ENCODE data around the gene TFR2.

Gene TFR2

GRCh38 chr7:100683659-100684533, 42.5 kb upstream of the TFR2 start:
- no peaks in the 10 kb centered on the region for H3K9me3 ChIP-seq (ENCODE audit: control insufficient read depth in 1 of 2, low read length in 2 of 2)
- H3K27me3 ChIP-seq (ENCODE audit: low read depth, low read length): no peaks in the 10 kb centered on the region
- peaks cover 20 to 86% of the 10 kb centered on the region in 2 donors for H3K36me3 ChIP-seq (ENCODE audit: control insufficient read depth in 1 of 2, insufficient read depth in 2 of 2, low read length in 2 of 2)
- H3K4me3 ChIP-seq (ENCODE audit: low read depth in 1 of 2, low read length in 2 of 2): no peak overlapping the region
- H3K4me1 ChIP-seq (ENCODE audit: control insufficient read depth in 1 of 2, insufficient read depth in 2 of 2, low read length in 2 of 2): peaks cover 0 to 13% of the 10 kb centered on the region in 2 donors
- H3K27ac ChIP-seq (ENCODE audit: low read length): no peak overlapping the region

DNA sequence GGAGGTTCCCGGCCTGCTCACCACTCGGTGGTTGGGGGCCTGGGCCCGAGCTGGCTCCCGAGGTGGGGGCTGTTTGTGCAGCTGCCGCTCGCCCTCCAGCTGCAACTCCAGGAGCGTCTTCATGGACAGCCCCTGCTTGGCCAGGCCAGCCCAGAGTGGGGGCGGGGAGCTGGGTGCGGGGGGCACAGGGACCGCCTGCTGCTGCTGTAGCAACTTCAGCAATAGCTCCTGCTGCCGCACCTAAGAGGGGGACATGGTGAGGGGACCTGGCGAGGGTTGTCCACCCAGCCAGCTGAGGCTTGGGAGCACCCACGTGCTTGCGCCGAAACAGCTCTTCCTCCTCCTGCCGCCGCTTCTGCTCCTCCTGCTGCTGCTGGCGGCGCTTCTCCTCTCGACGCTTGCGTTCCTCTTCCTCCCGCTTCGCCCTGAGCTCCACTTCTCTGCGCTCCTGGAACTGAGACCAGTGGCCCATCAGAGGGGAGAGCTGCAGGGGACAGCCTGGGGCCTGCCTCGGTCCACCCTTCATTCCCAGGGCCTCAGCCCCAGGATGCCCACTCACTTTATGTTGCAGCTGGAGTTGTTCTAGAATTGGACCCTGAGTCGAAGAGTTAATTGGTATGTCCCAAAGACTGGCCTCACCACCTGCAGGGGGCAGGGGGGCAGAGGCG, 41.8 kb upstream of the TFR2 start:
- Histone ChIP-seq H3K4me1 (ENCODE audit: control insufficient read depth in 1 of 2, insufficient read depth in 2 of 2, low read length in 2 of 2) (peaks cover 0 to 12% of the 10 kb centered on the region in 2 donors), H3K27me3 (ENCODE audit: low read depth, low read length) (no peaks in the 10 kb centered on the region), H3K27ac (ENCODE audit: low read length) (no peak overlapping the region), H3K4me3 (ENCODE audit: low read depth in 1 of 2, low read length in 2 of 2) (no peak overlapping the region), H3K36me3 (ENCODE audit: control insufficient read depth in 1 of 2, insufficient read depth in 2 of 2, low read length in 2 of 2) (peaks cover 20 to 91% of the 10 kb centered on the region in 2 donors), H3K9me3 (ENCODE audit: control insufficient read depth in 1 of 2, low read length in 2 of 2) (no peaks in the 10 kb centered on the region)

- Histone ChIP-seq H3K27me3 (ENCODE audit: low read depth, low read length) (no peaks in the 10 kb centered on the region), H3K27ac (ENCODE audit: low read length) (no peak overlapping the region), H3K9me3 (ENCODE audit: control insufficient read depth in 1 of 2, low read length in 2 of 2) (no peaks in the 10 kb centered on the region), H3K4me3 (ENCODE audit: low read depth in 1 of 2, low read length in 2 of 2) (no peak overlapping the region), H3K36me3 (ENCODE audit: control insufficient read depth in 1 of 2, insufficient read depth in 2 of 2, low read length in 2 of 2) (peaks cover 29 to 91% of the 10 kb centered on the region in 2 donors), H3K4me1 (ENCODE audit: control insufficient read depth in 1 of 2, insufficient read depth in 2 of 2, low read length in 2 of 2) (peaks cover 0 to 9% of the 10 kb centered on the region in 2 donors)
These were observed 40.9 kb upstream of the TFR2 start for GRCh38 chr7:100682228-100682741.

GRCh38 chr7:100681491-100682227, 40.3 kb upstream of the TFR2 start:
- Histone ChIP-seq H3K9me3 (ENCODE audit: control insufficient read depth in 1 of 2, low read length in 2 of 2) (no peaks in the 10 kb centered on the region), H3K27me3 (ENCODE audit: low read depth, low read length) (no peaks in the 10 kb centered on the region), H3K4me3 (ENCODE audit: low read depth in 1 of 2, low read length in 2 of 2) (no peak overlapping the region), H3K36me3 (ENCODE audit: control insufficient read depth in 1 of 2, insufficient read depth in 2 of 2, low read length in 2 of 2) (peaks cover 34 to 91% of the 10 kb centered on the region in 2 donors), H3K27ac (ENCODE audit: low read length) (no peak overlapping the region), H3K4me1 (ENCODE audit: control insufficient read depth in 1 of 2, insufficient read depth in 2 of 2, low read length in 2 of 2) (peaks cover 0 to 11% of the 10 kb centered on the region in 2 donors)

GRCh38 chr7:100680576-100681271, 39.4 kb upstream of the TFR2 start:
- peaks cover 0 to 17% of the 10 kb centered on the region in 2 donors for H3K4me1 ChIP-seq (ENCODE audit: control insufficient read depth in 1 of 2, insufficient read depth in 2 of 2, low read length in 2 of 2)

GRCh38 chr7:100679927-100680575, 38.7 kb upstream of the TFR2 start:
- Histone ChIP-seq H3K27ac (ENCODE audit: low read length) (no peak overlapping the region), H3K27me3 (ENCODE audit: low read depth, low read length) (no peaks in the 10 kb centered on the region), H3K4me1 (ENCODE audit: control insufficient read depth in 1 of 2, insufficient read depth in 2 of 2, low read length in 2 of 2) (peaks cover 0 to 17% of the 10 kb centered on the region in 2 donors), H3K9me3 (ENCODE audit: control insufficient read depth in 1 of 2, low read length in 2 of 2) (no peaks in the 10 kb centered on the region), H3K4me3 (ENCODE audit: low read depth in 1 of 2, low read length in 2 of 2) (no peak overlapping the region), H3K36me3 (ENCODE audit: control insufficient read depth in 1 of 2, insufficient read depth in 2 of 2, low read length in 2 of 2) (peaks cover 28 to 75% of the 10 kb centered on the region in 2 donors)

More at GRCh38 chr7:100680576-100681271, 39.4 kb upstream of the TFR2 start:
- Histone ChIP-seq H3K9me3 (ENCODE audit: control insufficient read depth in 1 of 2, low read length in 2 of 2) (no peaks in the 10 kb centered on the region), H3K27ac (ENCODE audit: low read length) (no peak overlapping the region), H3K36me3 (ENCODE audit: control insufficient read depth in 1 of 2, insufficient read depth in 2 of 2, low read length in 2 of 2) (peaks cover 34 to 81% of the 10 kb centered on the region in 2 donors), H3K27me3 (ENCODE audit: low read depth, low read length) (no peaks in the 10 kb centered on the region), H3K4me3 (ENCODE audit: low read depth in 1 of 2, low read length in 2 of 2) (no peak overlapping the region)

DNA sequence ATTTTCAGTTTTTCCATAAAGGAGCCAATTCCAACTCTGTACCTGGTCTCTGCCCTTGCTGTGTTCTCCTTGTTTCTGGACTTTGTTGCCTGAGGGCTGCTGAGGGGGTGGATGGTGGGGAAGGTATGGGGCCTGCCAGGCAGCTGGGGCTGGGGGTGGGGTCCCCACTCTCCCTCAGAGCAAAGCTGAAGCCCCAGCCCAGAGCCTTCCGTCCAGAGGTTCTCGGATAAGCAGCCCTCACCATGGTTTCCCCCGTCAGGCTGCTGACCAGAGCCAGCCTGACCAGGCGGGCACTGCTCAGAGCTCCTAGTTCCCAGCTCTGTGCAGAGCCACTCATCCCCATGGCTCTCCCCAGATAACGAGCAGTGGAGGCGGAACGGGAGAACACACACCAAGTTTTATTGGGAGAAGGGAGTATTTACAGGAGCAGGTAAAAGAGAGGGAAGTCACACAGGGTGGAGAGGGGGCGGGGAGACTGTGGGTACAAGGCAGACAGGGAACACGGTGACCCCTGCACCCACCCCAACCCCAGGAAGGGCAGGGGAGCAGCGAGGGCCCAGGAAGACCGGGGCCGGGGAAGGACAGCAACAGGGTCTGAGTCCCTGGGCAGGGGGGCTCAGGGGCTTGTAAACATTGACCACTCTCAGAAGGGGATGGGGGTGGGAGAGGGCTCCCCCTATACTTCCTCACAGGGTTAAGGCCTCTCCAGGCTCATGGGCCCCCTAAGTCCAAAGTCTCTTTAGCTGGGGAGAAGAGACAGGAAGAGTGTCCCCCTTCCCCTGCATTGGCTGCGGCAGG, 38.0 kb upstream of the TFR2 start:
- peaks cover 26 to 67% of the 10 kb centered on the region in 2 donors for H3K36me3 ChIP-seq (ENCODE audit: control insufficient read depth in 1 of 2, insufficient read depth in 2 of 2, low read length in 2 of 2)
- no peak overlapping the region for H3K4me3 ChIP-seq (ENCODE audit: low read depth in 1 of 2, low read length in 2 of 2)
- no peaks in the 10 kb centered on the region for H3K27me3 ChIP-seq (ENCODE audit: low read depth, low read length)
- H3K9me3 ChIP-seq (ENCODE audit: control insufficient read depth in 1 of 2, low read length in 2 of 2): no peaks in the 10 kb centered on the region
- peaks cover 0 to 17% of the 10 kb centered on the region in 2 donors for H3K4me1 ChIP-seq (ENCODE audit: control insufficient read depth in 1 of 2, insufficient read depth in 2 of 2, low read length in 2 of 2)
- no peak overlapping the region for H3K27ac ChIP-seq (ENCODE audit: low read length)

DNA sequence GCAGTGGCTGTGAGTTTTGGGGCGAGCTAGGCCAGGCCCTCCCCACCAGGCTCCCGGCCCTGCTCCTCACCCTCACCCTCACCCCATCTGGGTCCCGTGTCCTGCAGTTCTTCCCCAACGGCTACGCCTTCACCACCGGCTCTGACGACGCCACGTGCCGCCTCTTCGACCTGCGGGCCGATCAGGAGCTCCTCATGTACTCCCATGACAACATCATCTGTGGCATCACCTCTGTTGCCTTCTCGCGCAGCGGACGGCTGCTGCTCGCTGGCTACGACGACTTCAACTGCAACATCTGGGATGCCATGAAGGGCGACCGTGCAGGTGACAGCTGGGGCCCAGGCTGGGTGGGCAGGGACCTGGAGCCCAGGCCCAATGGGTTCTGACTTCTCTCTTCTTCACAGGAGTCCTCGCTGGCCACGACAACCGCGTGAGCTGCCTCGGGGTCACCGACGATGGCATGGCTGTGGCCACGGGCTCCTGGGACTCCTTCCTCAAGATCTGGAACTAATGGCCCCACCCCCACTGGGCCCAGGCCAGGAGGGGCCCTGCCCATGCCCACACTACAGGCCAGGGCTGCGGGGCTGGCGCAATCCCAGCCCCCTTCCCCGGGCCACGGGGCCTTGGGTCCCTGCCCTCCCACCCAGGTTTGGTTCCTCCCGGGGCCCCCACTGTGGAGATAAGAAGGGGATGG, 37.1 kb upstream of the TFR2 start:
- no peak overlapping the region for H3K4me3 ChIP-seq (ENCODE audit: low read depth in 1 of 2, low read length in 2 of 2)
- no peaks in the 10 kb centered on the region for H3K9me3 ChIP-seq (ENCODE audit: control insufficient read depth in 1 of 2, low read length in 2 of 2)
- peaks cover 0 to 17% of the 10 kb centered on the region in 2 donors for H3K4me1 ChIP-seq (ENCODE audit: control insufficient read depth in 1 of 2, insufficient read depth in 2 of 2, low read length in 2 of 2)
- no peaks in the 10 kb centered on the region for H3K27me3 ChIP-seq (ENCODE audit: low read depth, low read length)
- H3K36me3 ChIP-seq (ENCODE audit: control insufficient read depth in 1 of 2, insufficient read depth in 2 of 2, low read length in 2 of 2): peaks cover 26 to 58% of the 10 kb centered on the region in 2 donors
- no peak overlapping the region for H3K27ac ChIP-seq (ENCODE audit: low read length)

DNA sequence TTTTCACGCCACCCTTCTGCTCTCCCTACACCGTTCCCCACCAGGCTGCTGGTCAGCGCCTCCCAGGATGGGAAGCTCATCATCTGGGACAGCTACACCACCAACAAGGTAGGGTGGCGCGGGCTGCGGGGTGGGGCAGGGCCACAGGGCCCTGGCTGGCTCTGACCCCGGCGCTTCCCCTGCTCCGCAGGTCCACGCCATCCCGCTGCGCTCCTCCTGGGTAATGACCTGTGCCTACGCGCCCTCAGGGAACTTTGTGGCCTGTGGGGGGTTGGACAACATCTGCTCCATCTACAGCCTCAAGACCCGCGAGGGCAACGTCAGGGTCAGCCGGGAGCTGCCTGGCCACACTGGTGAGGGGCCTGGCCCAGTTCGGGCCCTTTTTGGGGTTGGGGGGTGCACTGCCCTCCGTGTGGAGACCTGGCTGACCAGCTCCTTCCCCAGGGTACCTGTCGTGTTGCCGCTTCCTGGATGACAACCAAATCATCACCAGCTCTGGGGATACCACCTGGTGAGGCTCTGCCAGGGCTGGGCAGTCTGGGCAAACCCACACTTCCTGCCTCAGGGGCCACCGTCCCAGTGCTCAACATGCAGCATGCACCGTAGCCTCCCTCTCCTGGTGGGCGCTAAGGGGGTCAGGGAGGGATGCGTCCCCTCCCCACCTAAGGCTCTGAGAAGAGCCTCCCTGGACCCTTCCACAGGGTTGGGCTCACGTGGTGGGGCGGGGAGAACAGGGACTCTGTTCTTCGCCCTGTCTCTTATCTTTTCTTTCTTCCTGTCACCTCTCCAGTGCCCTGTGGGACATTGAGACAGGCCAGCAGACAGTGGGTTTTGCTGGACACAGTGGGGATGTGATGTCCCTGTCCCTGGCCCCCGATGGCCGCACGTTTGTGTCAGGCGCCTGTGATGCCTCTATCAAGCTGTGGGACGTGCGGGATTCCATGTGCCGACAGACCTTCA, 36.2 kb upstream of the TFR2 start:
- Histone ChIP-seq H3K36me3 (ENCODE audit: control insufficient read depth in 1 of 2, insufficient read depth in 2 of 2, low read length in 2 of 2) (peaks cover 26 to 50% of the 10 kb centered on the region in 2 donors), H3K9me3 (ENCODE audit: control insufficient read depth in 1 of 2, low read length in 2 of 2) (no peaks in the 10 kb centered on the region), H3K4me3 (ENCODE audit: low read depth in 1 of 2, low read length in 2 of 2) (no peak overlapping the region), H3K27ac (ENCODE audit: low read length) (no peak overlapping the region), H3K4me1 (ENCODE audit: control insufficient read depth in 1 of 2, insufficient read depth in 2 of 2, low read length in 2 of 2) (peaks cover 0 to 17% of the 10 kb centered on the region in 2 donors), H3K27me3 (ENCODE audit: low read depth, low read length) (no peaks in the 10 kb centered on the region)
